H1 (cell line): Measurements from ENCODE around the gene DYNLT3. TPM values are rescaled to one million over a fixed set of nuclear protein-coding genes. Genes with fewer than 3 reads are reported as not detected.

Experiments used
- HDAC2 ChIP-seq, 2 experiments: fragments of 300-600 bp in 1 of 2; sonication (generic) in 1 of 2; IDR thresholded peaks; 2 replicates each; pipeline ENCODE4 v1.6.1; 2011 to 2012; ENCODE audit warnings: low read depth in 2 of 2, low read length in 2 of 2, mild to moderate bottlenecking in 2 of 2, moderate library complexity in 2 of 2, borderline replicate concordance in 1 of 2, inconsistent platforms in 1 of 2
- SP4 ChIP-seq: IDR thresholded peaks from 2 replicates; pipeline ENCODE4 v1.6.1; 2012; ENCODE audit warnings: low read length, inconsistent platforms
- TAF7 ChIP-seq: optimal IDR thresholded peaks from 2 replicates; pipeline ENCODE3; 2011; ENCODE audit warnings: low read depth, mild to moderate bottlenecking, inconsistent platforms, low read length, moderate library complexity, borderline replicate concordance
- polyA plus RNA-seq, 7 experiments: library from polyadenylated mRNA; depleted of rRNA in 3 of 7; stranded (reverse) in 5 of 7; unstranded in 2 of 7; fragments of >200 nt in 5 of 7; fragments of 200-250 nt in 2 of 7; gene quantifications; 1 replicate in 5 of 7; 2 replicates in 1 of 7; 4 replicates in 1 of 7; pipeline versions ENCODE4 v1.2.1 to v1.2.3, GENCODE V29; 2011 to 2013; ENCODE audit warnings: missing spikeins in 2 of 7, mixed read lengths in 2 of 7
- total RNA-seq: library from RNA; stranded (reverse); fragmentation: NEBNext Ultra II Directional; extraction: Animal tissue kit (Norgen Biotek cat#: 25700); gene quantifications from 2 replicates; pipeline ENCODE4 v1.2.1, GENCODE V29; 2021
- TF ChIP-seq, protein P1 (sequence below), 3 experiments: IDR thresholded peaks; 1 replicate in 2 of 3; 2 replicates in 1 of 3; pipeline versions ENCODE4 v1.5.1 to v1.6.1; 2011; ENCODE audit warnings: low read length in 3 of 3, mild to moderate bottlenecking in 3 of 3, inconsistent platforms in 2 of 3, low read depth in 1 of 3, moderate library complexity in 1 of 3; ENCODE audit not compliant: insufficient read depth in 1 of 3; ENCODE audit errors: control extremely low read depth in 1 of 3

The DYNLT3 gene
- total and polyA plus RNA-seq, 2 of the 8 experiments (the other 6 are each of a cell fraction or from before 2014, with no cell fraction given): 2.3 to 3.5 TPM

DNA sequence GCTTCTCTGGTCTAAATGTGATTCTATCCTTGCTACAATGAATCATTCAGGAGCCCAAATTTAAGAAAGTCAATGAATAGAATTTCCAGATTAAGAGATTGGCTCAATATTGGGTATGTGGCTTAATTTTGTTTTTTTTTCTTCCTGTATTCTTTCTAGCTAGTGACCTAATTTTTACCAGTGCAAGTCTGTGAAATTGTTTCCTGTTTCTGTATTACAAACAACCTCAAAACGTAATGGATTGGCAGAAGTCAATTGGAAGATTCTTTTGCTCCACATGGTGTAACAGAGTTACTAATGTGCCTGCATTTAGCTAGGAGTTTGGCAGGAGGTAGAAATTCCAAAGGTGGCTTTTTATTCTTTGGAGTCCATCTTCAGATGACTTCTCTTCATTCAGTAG is 17.6 kb downstream of the DYNLT3 start (continued):
- TF ChIP-seq HDAC2 (IDR thresholded peaks at IDR 0.05; ENCODE audit: borderline replicate concordance in 1 of 2, low read depth in 2 of 2, low read length in 2 of 2): no peak
- TF ChIP-seq TAF7: no peak
- no peak for TF ChIP-seq SP4
- TF ChIP-seq, protein P1, sequence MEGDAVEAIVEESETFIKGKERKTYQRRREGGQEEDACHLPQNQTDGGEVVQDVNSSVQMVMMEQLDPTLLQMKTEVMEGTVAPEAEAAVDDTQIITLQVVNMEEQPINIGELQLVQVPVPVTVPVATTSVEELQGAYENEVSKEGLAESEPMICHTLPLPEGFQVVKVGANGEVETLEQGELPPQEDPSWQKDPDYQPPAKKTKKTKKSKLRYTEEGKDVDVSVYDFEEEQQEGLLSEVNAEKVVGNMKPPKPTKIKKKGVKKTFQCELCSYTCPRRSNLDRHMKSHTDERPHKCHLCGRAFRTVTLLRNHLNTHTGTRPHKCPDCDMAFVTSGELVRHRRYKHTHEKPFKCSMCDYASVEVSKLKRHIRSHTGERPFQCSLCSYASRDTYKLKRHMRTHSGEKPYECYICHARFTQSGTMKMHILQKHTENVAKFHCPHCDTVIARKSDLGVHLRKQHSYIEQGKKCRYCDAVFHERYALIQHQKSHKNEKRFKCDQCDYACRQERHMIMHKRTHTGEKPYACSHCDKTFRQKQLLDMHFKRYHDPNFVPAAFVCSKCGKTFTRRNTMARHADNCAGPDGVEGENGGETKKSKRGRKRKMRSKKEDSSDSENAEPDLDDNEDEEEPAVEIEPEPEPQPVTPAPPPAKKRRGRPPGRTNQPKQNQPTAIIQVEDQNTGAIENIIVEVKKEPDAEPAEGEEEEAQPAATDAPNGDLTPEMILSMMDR (IDR thresholded peaks at IDR 0.05; ENCODE audit: control extremely low read depth in 1 of 3, insufficient read depth in 1 of 3, low read depth in 1 of 3, low read length in 3 of 3): no peak
